Gastrocnemius medialis (tissue), 4 donors: ENCODE measurements around the gene NR6A1.

ENCODE experiments used
- POLR2A ChIP-seq, 2 donors: fragments of 450-650 bp; IDR thresholded peaks; one replicate each; pipeline ENCODE4 v1.6.1; 2017; ENCODE audit warnings: antibody characterized with exemption in 2 of 2, mild to moderate bottlenecking in 2 of 2, moderate library complexity in 2 of 2
- TF ChIP-seq, protein P1 (sequence below), 5 experiments: fragments of 450-650 bp in 3 of 5; fragments of 200-600 bp in 2 of 5; sonication (generic) in 2 of 5; IDR thresholded peaks in 4 of 5; conservative IDR thresholded peaks in 1 of 5; 1 replicate in 4 of 5; 2 replicates in 1 of 5; pipeline ENCODE4 v1.5.1; 2016 to 2019; ENCODE audit warnings: antibody characterized with exemption in 5 of 5, mild to moderate bottlenecking in 3 of 5, moderate library complexity in 3 of 5

DNA sequence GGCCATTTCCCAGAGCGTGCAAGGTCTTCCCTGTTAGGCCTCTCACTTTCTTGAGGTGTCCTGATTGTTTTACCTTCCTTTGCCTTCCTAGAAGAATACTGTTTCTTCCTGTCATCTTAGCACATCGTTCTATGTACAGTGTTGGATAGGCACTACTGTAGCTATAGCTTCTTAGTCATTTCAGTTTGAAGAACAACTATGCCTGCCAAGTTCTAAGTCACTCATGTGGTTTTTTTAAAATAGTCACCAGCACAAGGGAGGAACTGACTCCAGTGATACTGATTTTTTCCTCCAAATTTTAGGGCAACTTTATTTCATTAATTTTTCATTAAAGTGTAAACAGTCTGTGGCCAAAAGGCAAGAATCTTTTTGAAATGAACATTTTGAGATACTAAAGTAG lies 141.5 kb downstream of the NR6A1 start:
- TF ChIP-seq, protein P1, sequence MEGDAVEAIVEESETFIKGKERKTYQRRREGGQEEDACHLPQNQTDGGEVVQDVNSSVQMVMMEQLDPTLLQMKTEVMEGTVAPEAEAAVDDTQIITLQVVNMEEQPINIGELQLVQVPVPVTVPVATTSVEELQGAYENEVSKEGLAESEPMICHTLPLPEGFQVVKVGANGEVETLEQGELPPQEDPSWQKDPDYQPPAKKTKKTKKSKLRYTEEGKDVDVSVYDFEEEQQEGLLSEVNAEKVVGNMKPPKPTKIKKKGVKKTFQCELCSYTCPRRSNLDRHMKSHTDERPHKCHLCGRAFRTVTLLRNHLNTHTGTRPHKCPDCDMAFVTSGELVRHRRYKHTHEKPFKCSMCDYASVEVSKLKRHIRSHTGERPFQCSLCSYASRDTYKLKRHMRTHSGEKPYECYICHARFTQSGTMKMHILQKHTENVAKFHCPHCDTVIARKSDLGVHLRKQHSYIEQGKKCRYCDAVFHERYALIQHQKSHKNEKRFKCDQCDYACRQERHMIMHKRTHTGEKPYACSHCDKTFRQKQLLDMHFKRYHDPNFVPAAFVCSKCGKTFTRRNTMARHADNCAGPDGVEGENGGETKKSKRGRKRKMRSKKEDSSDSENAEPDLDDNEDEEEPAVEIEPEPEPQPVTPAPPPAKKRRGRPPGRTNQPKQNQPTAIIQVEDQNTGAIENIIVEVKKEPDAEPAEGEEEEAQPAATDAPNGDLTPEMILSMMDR (IDR thresholded peaks at IDR 0.05 in 4 of 5, conservative IDR thresholded peaks at IDR 0.05 in 1 of 5), result no peak
- no peak for TF ChIP-seq POLR2A (IDR thresholded peaks at IDR 0.05)
